Left forelimb (tissue), 1 donor: ENCODE data around the gene GBA3.

Experiments
- DNase-seq: peaks from one replicate; pipeline ENCODE4 v3.0.0-alpha.2; 2018; ENCODE audit warnings: low spot score

The GBA3 gene

DNA sequence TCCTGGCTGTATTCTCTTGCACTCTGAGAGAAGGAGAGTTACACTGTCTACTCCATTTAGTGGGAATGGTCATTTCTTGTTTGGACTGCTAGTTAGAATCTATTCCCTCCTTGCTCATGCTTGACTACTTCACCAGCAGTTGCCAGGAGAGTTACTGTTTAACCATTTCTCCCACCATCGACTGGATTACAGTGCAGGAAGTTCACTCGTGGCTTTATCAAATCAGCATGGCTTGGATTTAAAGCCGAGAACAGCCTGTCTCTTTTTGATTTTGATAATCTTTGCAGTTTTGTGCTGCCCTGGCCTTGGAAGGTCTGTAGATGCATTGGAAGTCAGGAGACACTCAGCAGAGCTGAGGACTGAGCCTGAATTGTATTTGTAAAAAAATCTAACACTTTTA lies 3.2 kb downstream of the GBA3 start:
- no peak for DNase-seq

DNA sequence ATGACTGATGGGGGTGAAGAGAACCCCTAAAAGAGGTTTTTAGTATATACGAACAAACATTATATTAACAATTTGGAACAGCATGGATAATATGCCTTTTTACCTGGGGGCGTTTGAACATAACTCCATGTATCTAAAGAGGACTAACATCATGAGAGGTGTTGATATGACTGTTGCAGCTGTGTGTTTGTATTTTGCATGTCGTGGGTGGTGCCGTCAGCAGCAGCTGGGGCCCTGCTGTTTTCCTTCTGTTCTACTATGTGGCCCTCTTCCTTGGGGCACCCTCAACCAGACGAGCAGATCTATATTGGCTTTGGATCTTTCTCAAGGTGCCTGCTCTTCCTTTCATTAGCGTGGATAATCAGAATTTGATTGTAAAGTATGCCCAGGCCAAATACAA lies 11.2 kb downstream of the GBA3 start:
- no peak for DNase-seq

DNA sequence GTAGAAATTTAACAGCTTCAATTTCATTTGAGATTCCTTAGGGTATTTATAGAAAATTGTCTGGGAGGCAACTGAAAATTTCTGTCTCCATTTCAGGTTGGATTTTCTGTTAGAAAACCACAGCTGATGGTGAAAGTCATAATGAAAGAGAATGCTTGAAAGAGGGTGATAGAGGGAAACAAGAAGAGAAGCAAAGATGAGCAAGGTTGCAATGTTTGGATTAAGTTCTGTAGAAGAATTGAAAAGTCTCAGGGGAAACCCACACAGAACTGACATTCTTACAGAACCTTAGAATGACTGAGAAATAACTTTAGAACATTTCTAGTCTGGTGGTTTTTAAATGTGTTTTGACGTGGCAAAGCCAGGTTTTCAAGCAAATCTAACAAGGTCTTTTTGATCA lies 14.7 kb downstream of the GBA3 start:
- no peak for DNase-seq

DNA sequence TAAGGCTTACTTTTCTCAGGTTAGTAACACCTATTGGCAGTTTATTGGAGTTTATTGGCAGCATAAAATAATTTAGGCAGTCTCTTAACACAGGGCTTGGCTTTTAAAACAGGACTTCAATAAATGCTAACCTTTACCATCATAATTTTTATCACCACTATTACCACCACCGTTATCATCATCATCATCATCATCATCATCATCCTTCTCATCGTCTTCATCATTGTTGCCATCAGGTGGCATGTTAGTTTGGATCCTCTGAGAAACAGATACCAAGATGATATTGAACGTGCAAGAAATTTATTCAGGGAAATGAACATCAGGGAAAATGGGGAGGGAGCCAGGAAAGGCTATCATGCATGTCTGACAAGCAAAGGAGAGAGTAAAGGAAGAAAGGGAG lies 16.2 kb downstream of the GBA3 start:
- DNase-seq, result no peak

DNA sequence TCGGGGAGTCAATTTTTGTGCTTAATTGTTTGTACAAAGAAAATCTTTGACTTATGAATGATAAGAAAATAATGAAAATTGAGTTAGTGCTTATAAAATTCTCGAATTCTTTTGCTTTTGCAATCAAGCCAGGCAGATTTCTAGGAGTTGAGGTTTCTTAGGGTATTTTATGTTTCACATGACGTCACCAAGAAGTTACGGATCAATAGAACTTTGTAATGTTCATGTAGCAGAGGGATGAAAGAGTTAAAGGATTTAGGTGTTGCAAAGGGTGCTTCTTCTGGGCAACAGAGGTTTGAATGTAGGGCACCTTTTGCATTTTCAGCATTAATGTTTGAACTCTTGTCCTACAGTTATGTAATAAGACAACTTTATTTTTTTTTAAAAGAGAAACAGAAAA lies 19.4 kb downstream of the GBA3 start:
- no peak for DNase-seq

DNA sequence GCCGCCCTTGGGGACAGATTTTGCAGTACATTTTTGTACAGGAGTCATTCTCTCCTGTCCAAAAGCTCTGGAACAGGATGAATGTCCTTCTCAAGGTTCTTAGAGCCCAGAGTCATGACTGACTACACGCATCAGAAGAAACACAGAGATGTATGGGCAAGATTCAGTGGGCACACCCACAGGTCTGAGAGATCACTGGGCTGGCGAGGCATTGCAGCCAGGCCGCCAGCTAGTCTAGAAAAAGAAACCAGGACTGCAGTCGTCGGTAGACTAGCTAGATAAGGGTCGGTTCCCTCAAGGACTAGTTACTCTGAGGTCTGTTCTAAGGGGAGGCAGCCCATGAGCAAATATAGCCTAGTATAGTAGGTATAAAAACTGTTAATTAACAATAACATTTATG lies 19.8 kb downstream of the GBA3 start:
- no peak for DNase-seq

DNA sequence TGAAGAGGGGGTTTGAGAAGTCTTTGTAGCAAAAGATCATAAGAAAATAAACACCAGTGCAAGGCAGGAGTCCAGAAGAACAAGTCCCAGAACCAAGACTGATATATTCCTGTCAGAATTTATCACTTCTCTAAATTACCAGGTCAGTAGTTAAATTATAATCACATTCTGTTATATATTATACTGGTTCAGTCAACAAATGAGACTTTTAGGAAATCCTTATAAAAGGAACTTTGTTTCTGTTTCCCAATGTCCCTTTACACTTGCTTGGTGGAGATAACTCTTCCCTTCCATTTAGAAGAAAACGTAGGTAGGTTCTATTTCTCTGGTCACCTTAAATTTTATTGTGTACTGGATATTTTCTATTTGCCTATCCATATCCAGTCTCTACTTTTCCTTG lies 21.1 kb downstream of the GBA3 start:
- no peak for DNase-seq

DNA sequence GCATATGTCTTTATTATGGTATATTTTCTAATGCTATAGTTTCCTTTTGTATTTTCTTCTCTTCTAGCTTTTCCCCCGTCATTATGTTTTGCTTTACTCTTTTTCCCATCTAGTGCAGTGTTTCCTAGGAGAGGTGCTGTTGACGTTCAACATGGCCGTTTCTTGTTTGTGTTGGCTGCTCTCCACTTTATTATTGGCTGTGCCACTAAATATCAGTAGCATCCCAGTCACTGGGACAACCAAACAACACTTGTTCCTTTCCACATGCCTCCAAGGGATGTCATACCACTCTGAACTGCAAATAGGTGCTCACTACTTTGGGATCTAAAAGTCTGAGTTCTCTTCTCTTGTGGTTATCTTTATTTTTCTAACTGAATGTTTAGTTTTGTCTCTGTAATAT lies 26.5 kb downstream of the GBA3 start:
- no peak for DNase-seq

DNA sequence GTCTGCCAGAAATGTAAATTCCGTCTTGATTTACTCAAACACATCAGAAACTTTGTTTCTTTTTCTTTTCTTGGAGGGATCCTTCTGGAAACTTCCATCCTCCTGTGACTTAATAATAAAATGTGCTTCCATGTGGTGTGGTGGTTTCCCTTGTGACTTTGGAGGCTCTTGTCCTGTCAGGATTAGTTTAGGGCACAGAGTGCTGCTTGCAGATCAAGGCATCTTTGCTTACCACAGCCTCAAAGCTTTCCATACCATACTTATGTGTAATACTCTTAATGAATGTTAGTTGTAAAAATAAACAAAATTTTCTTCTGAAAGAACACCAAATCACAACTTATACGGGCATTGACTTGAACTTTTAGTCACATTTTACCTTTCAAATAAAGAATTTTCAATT lies 27.4 kb downstream of the GBA3 start:
- DNase-seq, result no peak

DNA sequence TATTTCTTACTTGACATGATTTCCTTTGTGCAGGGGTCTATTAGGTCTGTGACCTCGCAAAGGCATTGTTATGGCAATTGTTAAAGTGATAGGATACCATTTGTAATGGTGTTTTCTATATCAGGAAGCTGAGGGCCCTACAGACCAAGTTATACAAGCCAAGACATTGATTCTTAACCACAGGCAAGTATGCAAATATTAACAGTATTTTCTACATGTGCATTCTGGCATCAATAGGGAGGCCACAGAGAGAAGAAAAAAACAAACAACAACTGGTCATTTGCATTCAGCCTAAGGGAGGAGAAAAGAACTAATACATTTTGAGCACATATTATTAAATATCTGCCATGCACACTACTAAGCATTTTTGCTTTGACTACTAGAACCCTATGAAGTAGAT lies 28.5 kb downstream of the GBA3 start:
- DNase-seq, result no peak

DNA sequence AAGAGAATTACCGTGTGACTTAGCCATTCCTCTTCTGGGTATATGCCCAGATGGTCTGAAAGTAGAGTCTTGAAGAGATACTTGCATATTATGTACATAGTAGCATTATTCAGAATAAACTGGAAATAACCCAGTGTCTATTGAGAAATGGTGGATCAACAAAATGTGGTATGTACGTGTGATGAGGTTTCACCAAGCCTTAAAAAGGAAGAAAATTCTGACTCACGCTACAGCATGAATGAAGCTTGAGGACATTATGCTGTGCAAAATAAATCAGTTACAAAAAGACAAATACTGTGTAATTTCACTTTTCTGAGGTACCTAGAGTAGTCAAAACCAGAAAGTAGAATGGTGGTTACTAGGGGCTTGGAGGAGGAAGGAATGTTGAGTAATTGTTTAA lies 37.3 kb downstream of the GBA3 start:
- DNase-seq, result no peak

DNA sequence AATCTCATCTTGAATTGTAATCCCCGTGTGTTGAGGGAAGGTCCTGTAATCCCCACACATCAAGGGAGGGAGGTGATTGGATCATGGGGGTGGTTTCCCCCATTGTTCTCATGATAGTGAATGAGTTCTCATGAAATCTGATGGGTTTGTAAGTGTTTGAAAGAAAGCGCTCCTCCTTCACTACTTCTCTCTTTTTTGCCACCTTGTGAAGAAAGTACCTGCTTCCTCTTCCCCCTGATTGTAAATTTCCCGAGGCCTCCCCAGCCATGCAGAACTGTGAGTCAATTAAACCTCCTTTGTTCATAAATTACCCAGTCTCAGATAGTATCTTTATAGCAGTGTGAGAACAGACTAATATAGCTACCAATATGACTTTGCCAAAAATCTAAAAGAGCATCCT lies 41.1 kb downstream of the GBA3 start:
- DNase-seq, result no peak

DNA sequence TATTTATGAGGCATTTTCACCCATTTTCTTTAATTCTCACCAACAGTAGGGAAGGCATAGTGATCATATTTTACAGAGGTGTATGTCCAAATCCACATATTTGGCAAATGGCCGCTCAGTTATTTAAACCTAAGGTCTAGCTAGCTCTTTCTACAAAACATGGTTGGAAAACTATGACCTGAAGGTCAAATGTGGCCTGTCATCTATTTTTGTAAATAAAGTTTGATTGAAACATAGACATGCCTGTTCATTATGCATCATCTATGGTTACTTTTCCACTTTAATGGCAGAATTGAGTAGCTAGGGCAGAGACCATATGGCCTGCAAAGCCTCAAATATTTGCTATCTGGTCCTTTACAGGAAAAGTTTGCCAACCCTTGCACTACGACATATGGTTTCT lies 44.2 kb downstream of the GBA3 start:
- DNase-seq, result no peak

DNA sequence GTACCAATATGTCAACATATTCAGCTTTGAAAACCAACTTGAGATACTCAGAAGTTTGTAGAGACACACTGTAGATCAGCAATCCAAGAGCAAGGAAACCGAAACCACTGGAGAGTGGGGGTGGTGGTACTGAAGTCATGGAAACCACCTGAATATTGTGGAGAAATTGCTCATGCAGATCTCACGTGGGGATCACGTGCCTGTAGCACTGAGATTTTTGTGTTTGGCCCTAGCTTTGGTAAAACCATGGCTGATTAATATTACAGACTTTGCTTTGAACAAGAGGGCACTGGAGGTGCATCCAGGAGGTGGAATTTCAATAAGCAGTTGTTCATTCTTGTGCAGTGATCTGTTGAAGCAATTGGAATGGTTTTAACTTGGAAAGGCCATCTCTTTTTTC lies 47.2 kb downstream of the GBA3 start:
- DNase-seq, result no peak

DNA sequence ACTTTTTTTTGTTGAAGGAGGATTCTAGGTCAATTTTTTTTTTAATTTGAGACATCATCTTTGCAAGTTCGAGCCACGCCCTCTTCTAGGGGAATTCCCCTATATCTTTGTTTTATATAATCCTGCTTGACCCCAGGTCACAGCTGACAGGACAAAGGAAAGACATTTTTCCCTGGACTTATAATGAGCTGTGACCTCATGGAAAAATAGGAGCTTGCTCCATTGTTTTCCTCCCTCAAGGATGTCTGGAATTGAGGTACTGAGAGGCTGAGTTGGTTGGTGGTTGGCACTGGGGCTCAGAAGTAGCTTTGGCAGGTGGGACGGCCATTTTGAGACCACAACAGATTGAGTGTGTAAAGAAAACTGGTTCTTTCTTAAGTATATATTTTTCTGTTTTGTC lies 49.0 kb downstream of the GBA3 start:
- no peak for DNase-seq

DNA sequence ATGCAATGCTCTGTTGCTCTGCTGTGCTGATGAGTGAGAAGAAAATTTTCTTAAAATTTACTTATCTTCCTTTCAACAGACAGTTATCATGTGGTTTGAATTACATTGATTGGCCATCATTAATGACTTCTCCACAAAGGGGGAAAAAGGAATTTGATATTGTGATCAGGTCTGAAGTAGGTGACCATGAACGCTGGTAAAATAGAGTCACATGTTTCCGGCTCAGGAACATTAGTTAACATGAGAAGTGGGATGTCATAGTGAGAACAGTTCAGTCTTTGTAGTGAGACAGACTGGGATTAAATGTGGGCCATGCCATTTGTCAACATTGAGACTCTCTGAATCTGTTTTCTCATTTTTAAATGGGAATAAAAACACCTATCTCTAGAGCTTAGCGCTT lies 50.6 kb downstream of the GBA3 start:
- DNase-seq, result no peak

DNA sequence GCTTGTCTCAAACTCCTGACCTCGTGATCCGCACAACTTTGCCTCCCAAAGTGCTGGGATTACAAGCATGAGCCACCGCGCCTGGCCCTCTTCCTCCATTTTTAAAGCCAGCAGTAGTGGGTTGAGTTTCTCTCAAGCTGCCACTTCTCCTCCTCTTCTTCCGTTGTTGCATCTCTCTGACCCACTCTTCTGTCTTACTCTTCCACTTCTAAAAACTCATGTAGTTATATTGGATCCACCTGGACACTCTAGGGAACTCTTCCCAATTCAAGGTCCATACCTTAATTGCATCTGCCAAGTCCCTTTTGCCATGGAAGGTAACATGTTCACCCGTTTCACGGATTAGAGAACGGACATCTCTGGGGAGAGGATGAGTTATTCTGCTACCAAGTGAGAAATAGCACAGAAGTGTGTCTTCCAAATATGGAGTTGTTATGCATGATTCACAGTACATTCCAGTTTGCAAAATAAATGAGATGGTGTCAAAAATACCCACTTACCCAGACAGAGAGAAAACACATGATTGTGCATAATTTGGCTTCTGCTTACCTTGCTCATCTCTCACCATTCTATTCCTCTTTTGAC lies 51.8 kb downstream of the GBA3 start:
- no peak for DNase-seq

DNA sequence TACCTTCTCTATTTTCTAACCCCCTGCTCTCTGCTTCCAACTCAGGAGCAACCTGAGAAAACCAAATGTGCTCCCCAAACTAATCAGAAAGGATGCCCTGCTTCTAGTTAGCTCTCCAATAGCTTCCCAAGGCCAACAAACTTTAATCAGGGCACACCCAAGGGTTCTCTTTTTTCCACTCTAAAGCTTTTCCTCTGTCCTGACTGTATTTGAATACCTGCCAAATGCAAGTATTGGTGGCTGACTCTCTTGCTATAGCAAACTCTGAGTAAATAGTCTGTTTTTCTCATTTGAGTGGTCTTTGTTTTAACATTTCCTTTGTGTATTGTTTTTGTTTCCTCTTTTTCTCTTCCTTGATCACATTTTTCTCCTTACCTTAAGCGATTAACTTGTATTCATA lies 52.5 kb downstream of the GBA3 start:
- DNase-seq, result no peak

DNA sequence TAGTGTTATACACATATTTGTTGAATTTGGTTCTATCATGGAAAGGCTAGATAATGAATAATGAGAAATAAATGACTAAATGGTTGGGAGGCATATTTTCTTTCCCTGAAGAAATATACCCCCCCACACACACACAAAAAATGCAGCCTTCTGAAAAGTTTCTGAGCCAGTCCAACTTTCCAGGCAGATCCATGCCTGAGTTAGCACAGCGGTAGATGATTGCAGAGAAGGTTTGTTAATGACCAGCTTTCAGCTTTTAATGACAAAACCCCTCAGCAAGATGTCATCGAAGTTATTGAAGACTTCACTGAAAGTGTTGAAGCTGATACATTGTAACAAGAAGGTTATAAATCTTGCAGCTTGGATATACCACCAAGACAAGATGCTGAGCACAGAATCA lies 61.4 kb downstream of the GBA3 start:
- no peak for DNase-seq

DNA sequence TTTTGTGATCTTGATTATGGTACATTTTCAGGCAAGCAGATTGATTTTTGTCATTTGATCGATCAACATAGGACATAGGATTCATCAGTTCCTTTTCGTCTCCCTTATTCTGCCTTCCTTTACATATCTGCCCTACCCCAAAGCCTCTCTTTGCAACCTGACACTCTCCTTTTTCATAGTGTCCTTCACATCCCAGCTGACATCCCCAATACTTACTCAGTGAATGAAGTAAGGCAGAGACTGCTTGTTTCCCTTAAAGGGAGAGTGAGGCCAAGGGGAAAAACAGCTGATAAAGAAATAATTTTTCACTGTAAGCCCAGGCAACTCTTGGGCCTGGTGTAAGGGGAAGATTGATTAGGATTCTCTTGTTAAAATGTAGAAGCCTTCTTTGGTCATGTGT lies 69.8 kb downstream of the GBA3 start:
- no peak for DNase-seq

DNA sequence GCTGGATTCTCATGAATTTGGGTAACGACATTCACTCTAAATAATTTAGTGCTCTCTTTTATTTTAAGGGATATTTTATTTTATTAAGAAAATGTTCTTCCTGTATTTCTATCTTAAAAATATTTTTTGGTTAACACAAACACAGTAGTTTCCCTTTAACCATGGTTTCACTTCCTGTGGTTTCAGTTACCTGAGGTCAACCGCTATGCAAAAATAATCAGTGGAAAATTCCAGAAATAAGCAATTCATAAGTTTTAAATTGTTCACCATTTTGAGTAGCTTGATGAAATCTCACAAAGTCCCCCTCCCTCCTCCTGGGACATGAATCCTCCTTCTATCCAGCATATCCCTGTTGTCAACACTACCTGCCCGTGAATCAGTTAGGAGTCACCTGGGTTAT lies 71.4 kb downstream of the GBA3 start:
- no peak for DNase-seq

DNA sequence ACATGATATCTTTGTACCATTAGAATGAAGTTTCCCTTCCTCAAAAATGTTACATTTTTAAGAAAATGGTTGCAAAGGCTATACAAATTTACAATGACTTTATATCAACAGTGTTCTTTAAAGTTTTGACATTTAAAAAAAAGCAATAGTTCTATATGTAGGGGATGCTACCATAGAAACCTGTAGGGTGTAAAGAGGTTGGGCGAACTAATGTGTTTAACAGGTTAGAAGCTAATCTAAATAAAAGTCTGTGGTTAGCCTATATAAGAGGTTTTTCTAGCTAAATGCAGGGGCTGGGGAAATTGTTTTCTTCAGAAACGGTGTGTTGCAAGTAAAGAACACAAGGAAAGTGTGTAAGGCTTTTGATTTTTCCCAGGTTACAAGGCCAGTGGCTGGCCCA lies 73.3 kb downstream of the GBA3 start:
- no peak for DNase-seq

DNA sequence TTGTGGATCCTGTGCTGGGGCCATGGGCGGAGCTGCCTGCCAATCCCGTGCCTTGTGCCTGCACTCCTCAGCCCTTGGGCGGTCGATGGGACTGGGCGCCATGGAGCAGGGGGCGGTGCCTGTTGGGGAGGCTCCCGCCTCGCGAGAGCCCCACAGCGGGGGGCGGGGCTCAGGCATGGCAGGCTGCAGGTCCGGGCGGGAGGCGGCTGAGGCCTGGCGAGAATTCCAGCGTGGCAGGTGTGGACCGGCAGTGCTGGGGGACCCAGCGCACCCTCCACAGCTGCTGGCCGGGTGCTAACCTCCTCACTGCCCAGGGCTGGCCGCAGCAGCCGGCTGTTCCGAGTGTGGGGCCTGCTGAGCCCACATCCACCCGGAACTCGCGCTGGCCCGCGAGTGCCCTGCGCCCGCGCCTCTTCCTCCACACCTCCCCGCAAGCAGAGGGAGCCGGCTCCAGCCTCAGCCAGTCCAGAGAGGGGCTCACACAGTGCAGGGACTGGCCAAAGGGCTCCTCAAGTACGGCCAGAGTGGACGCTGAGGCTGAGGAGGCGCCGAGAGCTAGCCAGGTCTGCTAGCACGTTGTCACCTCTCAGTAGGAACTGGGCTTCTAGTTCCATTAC lies 85.9 kb downstream of the GBA3 start:
- DNase-seq, result no peak

DNA sequence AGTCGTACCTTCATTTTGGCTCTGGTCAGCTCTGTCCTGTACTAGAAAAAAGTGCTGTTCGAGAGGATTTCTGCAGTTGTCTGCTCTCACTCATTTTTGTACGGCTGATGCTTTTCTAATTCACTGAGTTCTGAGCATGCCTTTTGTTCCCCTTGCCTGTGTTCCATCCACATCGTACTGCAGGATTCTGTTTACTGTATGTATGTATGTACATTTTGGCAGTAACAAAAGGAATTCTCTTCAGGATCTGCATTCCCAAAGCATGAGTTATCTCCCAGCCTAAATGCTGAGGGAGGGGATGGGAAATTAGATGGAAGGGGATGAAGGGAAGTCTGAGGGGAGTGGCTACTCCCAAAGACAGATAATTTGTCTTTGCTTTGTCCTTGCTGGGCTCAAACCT lies 87.6 kb downstream of the GBA3 start:
- DNase-seq, result no peak

DNA sequence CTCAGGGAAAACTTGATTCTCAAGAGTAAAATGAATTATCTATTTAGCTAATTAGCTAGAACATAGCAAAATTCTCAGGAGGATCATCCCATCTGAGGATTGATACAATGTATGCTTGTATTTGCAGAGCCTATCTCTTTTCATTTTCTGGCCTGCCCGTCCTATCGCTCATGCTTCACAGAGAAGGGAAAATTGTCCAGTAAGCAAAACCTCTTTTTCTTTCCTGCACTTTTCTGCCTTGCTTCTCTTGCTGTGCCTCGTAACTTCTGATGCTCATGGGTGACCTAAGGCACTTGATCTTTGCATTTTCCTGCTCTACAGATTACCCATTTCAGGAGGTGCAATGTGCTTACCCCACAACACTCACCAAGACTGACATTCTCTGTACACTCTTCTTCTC lies 88.1 kb downstream of the GBA3 start:
- no peak for DNase-seq
